ENCODE data around the gene C8G.

C8G gene

DNA sequence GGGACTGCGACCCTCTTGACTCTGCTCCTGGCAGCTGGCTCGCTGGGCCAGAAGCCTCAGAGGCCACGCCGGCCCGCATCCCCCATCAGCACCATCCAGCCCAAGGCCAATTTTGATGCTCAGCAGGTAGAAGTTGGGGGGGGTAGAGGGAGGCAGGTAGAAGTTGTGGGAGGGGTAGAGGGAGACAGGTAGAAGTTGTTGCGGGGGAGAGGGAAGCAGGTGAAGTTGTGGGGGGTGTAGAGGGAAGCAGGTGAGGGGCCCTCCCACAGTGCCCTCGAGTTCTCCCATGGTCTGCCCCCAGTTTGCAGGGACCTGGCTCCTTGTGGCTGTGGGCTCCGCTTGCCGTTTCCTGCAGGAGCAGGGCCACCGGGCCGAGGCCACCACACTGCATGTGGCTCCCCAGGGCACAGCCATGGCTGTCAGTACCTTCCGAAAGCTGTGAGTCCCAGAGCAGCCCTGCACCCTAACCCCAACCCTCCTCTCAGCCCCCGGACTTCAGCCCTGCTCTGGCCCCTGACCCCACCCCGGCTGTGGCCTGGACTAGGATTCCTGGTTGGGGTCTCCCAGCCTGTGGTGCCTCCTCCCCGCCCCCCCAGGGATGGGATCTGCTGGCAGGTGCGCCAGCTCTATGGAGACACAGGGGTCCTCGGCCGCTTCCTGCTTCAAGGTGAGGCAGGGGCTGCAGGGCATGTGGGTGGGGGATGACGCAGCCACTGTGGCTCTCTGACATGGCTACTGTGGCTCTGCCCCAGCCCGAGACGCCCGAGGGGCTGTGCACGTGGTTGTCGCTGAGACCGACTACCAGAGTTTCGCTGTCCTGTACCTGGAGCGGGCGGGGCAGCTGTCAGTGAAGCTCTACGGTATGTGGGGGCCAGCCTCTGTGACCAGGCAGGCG, 537 bp downstream of the C8G start:
- DNase-seq (ENCODE audit: low read depth): no peak
- no peak overlapping the region for H3K4me3 ChIP-seq (replicated peaks; ENCODE audit: low read depth, low read length)
- TF ChIP-seq, protein P1, sequence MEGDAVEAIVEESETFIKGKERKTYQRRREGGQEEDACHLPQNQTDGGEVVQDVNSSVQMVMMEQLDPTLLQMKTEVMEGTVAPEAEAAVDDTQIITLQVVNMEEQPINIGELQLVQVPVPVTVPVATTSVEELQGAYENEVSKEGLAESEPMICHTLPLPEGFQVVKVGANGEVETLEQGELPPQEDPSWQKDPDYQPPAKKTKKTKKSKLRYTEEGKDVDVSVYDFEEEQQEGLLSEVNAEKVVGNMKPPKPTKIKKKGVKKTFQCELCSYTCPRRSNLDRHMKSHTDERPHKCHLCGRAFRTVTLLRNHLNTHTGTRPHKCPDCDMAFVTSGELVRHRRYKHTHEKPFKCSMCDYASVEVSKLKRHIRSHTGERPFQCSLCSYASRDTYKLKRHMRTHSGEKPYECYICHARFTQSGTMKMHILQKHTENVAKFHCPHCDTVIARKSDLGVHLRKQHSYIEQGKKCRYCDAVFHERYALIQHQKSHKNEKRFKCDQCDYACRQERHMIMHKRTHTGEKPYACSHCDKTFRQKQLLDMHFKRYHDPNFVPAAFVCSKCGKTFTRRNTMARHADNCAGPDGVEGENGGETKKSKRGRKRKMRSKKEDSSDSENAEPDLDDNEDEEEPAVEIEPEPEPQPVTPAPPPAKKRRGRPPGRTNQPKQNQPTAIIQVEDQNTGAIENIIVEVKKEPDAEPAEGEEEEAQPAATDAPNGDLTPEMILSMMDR (IDR thresholded peaks at IDR 0.05; ENCODE audit: low read length, missing control alignments): no peak

DNA sequence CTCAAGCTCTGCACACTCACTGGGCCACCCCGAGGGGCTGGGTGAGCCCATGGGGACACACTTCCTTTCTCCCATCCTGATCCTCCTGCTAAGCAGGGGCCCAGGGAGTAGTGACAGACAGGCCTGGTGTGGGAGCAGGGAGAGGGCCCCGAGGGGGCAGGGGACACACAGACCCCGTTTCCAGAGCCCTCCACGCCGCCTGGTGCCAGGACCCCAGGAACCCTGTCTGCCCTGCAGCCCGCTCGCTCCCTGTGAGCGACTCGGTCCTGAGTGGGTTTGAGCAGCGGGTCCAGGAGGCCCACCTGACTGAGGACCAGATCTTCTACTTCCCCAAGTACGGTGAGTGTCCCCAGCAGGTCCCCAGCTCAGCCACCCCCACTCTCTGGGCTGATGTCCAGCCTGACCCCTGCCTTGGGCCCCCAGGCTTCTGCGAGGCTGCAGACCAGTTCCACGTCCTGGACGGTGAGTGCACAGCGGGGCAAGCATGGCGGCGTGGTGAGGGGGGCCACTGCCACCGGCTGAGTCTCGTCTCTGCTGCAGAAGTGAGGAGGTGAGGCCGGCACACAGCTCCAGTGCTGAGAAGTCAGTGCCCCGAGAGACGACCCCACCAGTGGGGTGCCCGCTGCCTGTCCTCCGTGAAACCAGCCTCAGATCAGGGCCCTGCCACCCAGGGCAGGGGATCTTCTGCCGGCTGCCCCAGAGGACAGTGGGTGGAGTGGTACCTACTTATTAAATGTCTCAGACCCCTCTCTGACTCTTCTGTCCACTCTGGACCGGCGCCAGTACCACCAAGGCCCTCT, 1.4 kb downstream of the C8G start:
- DNase-seq (ENCODE audit: low read depth): no peak
- H3K4me3 ChIP-seq (replicated peaks; ENCODE audit: low read depth, low read length): no peak overlapping the region
- TF ChIP-seq, protein P1 (IDR thresholded peaks at IDR 0.05; ENCODE audit: low read length, missing control alignments): no peak

DNA sequence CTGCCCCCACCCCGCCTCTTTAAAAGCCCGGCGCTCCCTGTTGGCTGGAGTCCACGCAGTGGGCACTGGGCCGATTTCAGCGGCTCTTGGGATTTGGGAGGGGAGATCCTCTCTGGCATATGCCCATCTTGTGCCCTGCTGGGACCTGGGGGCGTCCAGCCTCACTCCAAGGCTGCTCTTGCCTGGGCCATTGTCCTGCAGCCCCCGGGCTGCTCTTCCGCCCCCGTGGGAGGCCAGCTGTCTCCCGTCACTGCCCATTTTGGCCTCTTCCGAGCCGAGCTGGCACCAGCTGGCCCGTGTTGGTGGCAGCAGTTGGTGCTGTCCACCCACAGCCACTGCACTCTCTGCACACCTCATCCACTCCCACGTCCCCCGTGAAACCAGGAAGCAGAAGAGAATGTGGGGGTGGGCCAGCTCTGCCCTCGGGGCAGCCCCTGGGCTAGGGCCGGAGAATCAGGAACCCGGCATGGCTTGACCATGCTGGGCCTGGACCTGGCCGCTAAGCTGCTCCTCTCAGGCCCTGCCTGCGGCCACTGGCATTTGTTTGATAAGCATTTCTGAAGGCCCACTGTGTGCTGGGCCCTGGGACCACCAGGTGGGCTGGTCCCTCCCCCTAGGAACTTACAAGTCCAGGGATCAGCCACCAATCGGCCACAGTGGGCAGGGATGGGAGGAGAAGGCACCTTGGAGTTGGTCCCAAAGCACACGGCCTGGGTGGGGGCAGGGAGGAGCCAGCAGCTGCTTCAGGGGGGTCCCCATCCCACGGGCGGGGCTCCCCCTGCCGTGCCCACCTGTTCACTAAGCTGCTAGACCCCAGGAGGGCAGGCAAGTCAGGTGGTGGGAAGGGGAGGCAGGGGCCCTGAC, 2.2 kb downstream of the C8G start:
- no peak overlapping the region for H3K4me3 ChIP-seq (replicated peaks; ENCODE audit: low read depth, low read length)
- TF ChIP-seq, protein P1 (IDR thresholded peaks at IDR 0.05; ENCODE audit: low read length, missing control alignments): no peak
- no peak for DNase-seq (ENCODE audit: low read depth)

DNA sequence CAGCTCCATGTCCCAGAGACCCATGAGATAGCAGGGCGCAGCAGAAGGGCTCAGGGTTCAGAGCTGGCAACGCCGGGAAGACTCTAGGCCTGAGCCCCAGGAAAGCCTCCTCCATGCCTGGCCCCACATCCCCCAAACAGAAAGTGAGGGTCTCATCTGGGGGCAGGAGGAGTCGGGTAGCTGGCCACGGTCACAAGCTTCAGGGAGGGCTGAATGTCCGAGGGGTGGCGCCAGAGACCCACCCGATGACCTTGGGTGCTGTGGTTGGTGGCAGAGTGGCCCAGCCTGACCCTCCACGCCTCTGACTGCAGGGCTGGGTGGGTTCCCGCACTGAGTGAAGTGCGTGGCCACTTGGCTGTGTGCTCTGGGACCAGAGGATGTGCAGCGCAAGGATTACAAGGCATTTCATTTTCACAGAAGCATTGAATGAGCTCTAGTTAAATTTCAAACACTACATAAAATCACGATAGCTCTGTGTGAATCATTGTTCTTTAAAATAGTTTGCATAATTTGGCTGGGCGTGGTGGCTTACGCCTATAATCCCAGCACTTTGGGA, 3.0 kb downstream of the C8G start:
- DNase-seq (ENCODE audit: low read depth): peak; percentile 33
- TF ChIP-seq, protein P1 (IDR thresholded peaks at IDR 0.05; ENCODE audit: low read length, missing control alignments): peak; percentile 45
- H3K4me3 ChIP-seq (replicated peaks; ENCODE audit: low read depth, low read length): no peak overlapping the region

DNA sequence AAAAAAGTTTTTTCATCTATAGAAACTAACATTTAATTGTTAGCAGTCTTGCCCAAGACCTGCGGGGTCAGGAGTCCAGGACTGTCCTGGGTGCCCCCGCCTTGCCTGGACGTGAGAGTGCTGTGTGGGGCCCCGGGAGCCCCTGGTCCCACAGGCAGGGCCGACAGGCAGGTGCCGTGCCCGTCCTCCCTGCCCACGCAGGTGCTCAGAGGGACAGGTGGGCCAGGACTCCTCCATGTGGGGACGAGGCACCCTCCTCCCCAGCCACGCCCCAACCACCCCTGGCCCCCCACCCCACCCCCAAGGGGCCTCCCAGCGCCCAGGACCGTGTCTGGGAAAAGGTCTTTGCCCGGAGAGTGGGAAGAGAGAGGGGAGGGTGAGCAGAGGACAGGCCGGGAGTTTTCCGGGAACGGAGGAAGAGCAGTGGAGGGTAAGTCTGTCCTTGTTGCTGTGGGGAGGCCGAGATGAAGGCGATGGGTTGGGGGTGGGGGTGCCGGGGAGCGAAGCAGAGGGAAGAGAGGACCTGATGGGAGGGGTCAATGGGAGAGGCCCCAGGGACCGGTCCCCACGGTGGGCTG, 4.3 kb downstream of the C8G start:
- H3K4me3 ChIP-seq (replicated peaks; ENCODE audit: low read depth, low read length): peak overlapping the region; percentile 44
- no peak for DNase-seq (ENCODE audit: low read depth)
- TF ChIP-seq, protein P1 (IDR thresholded peaks at IDR 0.05; ENCODE audit: low read length, missing control alignments): no peak
